ENCODE data around the gene KLF11.
A peak's percentile ranks its signal among the peaks of the same experiment; 100 is the strongest.
"Not testable (repeated sequence)": the region's sequence is repeated elsewhere in the genome, so short reads cannot be mapped to it uniquely, and the experiment has no call there.

KLF11 gene

GRCh38 chr2:10030311-10030736 is 13.0 kb upstream of the KLF11 start:
- no peak overlapping the region for H3K4ac ChIP-seq (ENCODE audit: low read depth, low read length)
- no peak overlapping the region for H3K56ac ChIP-seq (ENCODE audit: low read length)
- no peak overlapping the region for H2BK5ac ChIP-seq (ENCODE audit: low read length)
- H3K4me3 ChIP-seq (ENCODE audit: low read length) = no peak overlapping the region
- H4K5ac ChIP-seq (ENCODE audit: low read length) = no peak overlapping the region
- no peaks in the 10 kb centered on the region for H3K79me1 ChIP-seq (ENCODE audit: low read length)
- H3K36me3 ChIP-seq (ENCODE audit: control insufficient read depth, insufficient read depth, low read length) = no peaks in the 10 kb centered on the region
- no peak overlapping the region for H2BK120ac ChIP-seq (ENCODE audit: low read depth, low read length)
- no peaks in the 10 kb centered on the region for H3K27me3 ChIP-seq (ENCODE audit: insufficient read depth, low read length, poor library complexity)
- H4K8ac ChIP-seq (ENCODE audit: low read depth, low read length) = no peak overlapping the region
- no peak overlapping the region for H2BK15ac ChIP-seq (replicated peaks; ENCODE audit: low read depth)
- H3K18ac ChIP-seq (ENCODE audit: low read length) = no peak overlapping the region
- WGBS (ENCODE audit: extremely low coverage, insufficient coverage, low lambda C conversion rate) = no CpG with 5 or more reads among the region's 9 CpGs
- no peak overlapping the region for H3K27ac ChIP-seq (ENCODE audit: low read depth, low read length)
- H3K23ac ChIP-seq (ENCODE audit: low read length) = no peak overlapping the region
- no peak overlapping the region for H2AK5ac ChIP-seq (ENCODE audit: low read length)
- no peaks in the 10 kb centered on the region for H3K79me2 ChIP-seq (ENCODE audit: control insufficient read depth, insufficient read depth, low read length)
- DNase-seq = no peak
- H3K9ac ChIP-seq (ENCODE audit: low read length) = no peak overlapping the region
- H3K4me1 ChIP-seq (ENCODE audit: control insufficient read depth, low read depth, low read length) = peaks cover 9% of the 10 kb centered on the region
- no peak overlapping the region for H3K4me2 ChIP-seq (ENCODE audit: low read length)

- peak overlapping the region; percentile 25 for H3K56ac ChIP-seq (ENCODE audit: low read length)
- not testable (repeated sequence) for H3K27ac ChIP-seq (ENCODE audit: low read depth, low read length); H4K8ac ChIP-seq (ENCODE audit: low read depth, low read length); H3K79me2 ChIP-seq (ENCODE audit: control insufficient read depth, insufficient read depth, low read length); H3K36me3 ChIP-seq (ENCODE audit: control insufficient read depth, insufficient read depth, low read length); H3K4me2 ChIP-seq (ENCODE audit: low read length); DNase-seq; H2BK120ac ChIP-seq (ENCODE audit: low read depth, low read length); H3K23ac ChIP-seq (ENCODE audit: low read length); H3K9ac ChIP-seq (ENCODE audit: low read length); H2BK15ac ChIP-seq (replicated peaks; ENCODE audit: low read depth); H3K4me3 ChIP-seq (ENCODE audit: low read length); H3K4me1 ChIP-seq (ENCODE audit: control insufficient read depth, low read depth, low read length); H2BK5ac ChIP-seq (ENCODE audit: low read length); H3K27me3 ChIP-seq (ENCODE audit: insufficient read depth, low read length, poor library complexity); H2AK5ac ChIP-seq (ENCODE audit: low read length); H3K4ac ChIP-seq (ENCODE audit: low read depth, low read length); H3K79me1 ChIP-seq (ENCODE audit: low read length); H4K5ac ChIP-seq (ENCODE audit: low read length); H3K18ac ChIP-seq (ENCODE audit: low read length)
- no CpG with 5 or more reads among the region's 8 CpGs for WGBS (ENCODE audit: extremely low coverage, insufficient coverage, low lambda C conversion rate)
These were observed 12.6 kb upstream of the KLF11 start for GRCh38 chr2:10030798-10031197.

GRCh38 chr2:10031886-10032745 is 11.2 kb upstream of the KLF11 start:
- no peak overlapping the region for H2AK5ac ChIP-seq (ENCODE audit: low read length)
- H4K5ac ChIP-seq (ENCODE audit: low read length) = no peak overlapping the region
- H3K23ac ChIP-seq (ENCODE audit: low read length) = no peak overlapping the region
- no peak overlapping the region for H3K9ac ChIP-seq (ENCODE audit: low read length)
- H3K27me3 ChIP-seq (ENCODE audit: insufficient read depth, low read length, poor library complexity) = no peaks in the 10 kb centered on the region
- H3K4me2 ChIP-seq (ENCODE audit: low read length) = no peak overlapping the region
- no peak overlapping the region for H2BK120ac ChIP-seq (ENCODE audit: low read depth, low read length)
- H3K79me1 ChIP-seq (ENCODE audit: low read length) = no peaks in the 10 kb centered on the region
- WGBS (ENCODE audit: extremely low coverage, insufficient coverage, low lambda C conversion rate) = no CpG with 5 or more reads among the region's 20 CpGs
- H3K36me3 ChIP-seq (ENCODE audit: control insufficient read depth, insufficient read depth, low read length) = no peaks in the 10 kb centered on the region
- H2BK15ac ChIP-seq (replicated peaks; ENCODE audit: low read depth) = no peak overlapping the region
- no peaks in the 10 kb centered on the region for H3K79me2 ChIP-seq (ENCODE audit: control insufficient read depth, insufficient read depth, low read length)
- H3K56ac ChIP-seq (ENCODE audit: low read length) = no peak overlapping the region
- no peak overlapping the region for H4K8ac ChIP-seq (ENCODE audit: low read depth, low read length)
- H3K4ac ChIP-seq (ENCODE audit: low read depth, low read length) = no peak overlapping the region
- H3K4me1 ChIP-seq (ENCODE audit: control insufficient read depth, low read depth, low read length) = peaks cover 9% of the 10 kb centered on the region
- no peak overlapping the region for H2BK5ac ChIP-seq (ENCODE audit: low read length)
- no peak for DNase-seq
- H3K18ac ChIP-seq (ENCODE audit: low read length) = no peak overlapping the region
- H3K27ac ChIP-seq (ENCODE audit: low read depth, low read length) = no peak overlapping the region
- no peak overlapping the region for H3K4me3 ChIP-seq (ENCODE audit: low read length)

- H3K4me3 ChIP-seq (ENCODE audit: low read length) = no peak overlapping the region
These were observed 10.6 kb upstream of the KLF11 start for GRCh38 chr2:10032746-10033105.

GRCh38 chr2:10033251-10034006 is 9.9 kb upstream of the KLF11 start:
- H4K5ac ChIP-seq (ENCODE audit: low read length) = no peak overlapping the region
- no peak overlapping the region for H2AK5ac ChIP-seq (ENCODE audit: low read length)
- no peak overlapping the region for H3K23ac ChIP-seq (ENCODE audit: low read length)
- H3K79me2 ChIP-seq (ENCODE audit: control insufficient read depth, insufficient read depth, low read length) = no peaks in the 10 kb centered on the region
- no peaks in the 10 kb centered on the region for H3K36me3 ChIP-seq (ENCODE audit: control insufficient read depth, insufficient read depth, low read length)
- peaks cover 7% of the 10 kb centered on the region for H3K4me1 ChIP-seq (ENCODE audit: control insufficient read depth, low read depth, low read length)
- H2BK15ac ChIP-seq (replicated peaks; ENCODE audit: low read depth) = no peak overlapping the region
- no peak overlapping the region for H3K27ac ChIP-seq (ENCODE audit: low read depth, low read length)
- WGBS (ENCODE audit: extremely low coverage, insufficient coverage, low lambda C conversion rate) = no CpG with 5 or more reads among the region's 14 CpGs
- H3K56ac ChIP-seq (ENCODE audit: low read length) = no peak overlapping the region
- no peak overlapping the region for H3K9ac ChIP-seq (ENCODE audit: low read length)
- H2BK5ac ChIP-seq (ENCODE audit: low read length) = no peak overlapping the region
- H3K4ac ChIP-seq (ENCODE audit: low read depth, low read length) = no peak overlapping the region
- H3K4me3 ChIP-seq (ENCODE audit: low read length) = no peak overlapping the region
- no peak overlapping the region for H2BK120ac ChIP-seq (ENCODE audit: low read depth, low read length)
- H4K8ac ChIP-seq (ENCODE audit: low read depth, low read length) = no peak overlapping the region
- H3K4me2 ChIP-seq (ENCODE audit: low read length) = no peak overlapping the region
- no peak overlapping the region for H3K18ac ChIP-seq (ENCODE audit: low read length)
- no peaks in the 10 kb centered on the region for H3K27me3 ChIP-seq (ENCODE audit: insufficient read depth, low read length, poor library complexity)
- no peaks in the 10 kb centered on the region for H3K79me1 ChIP-seq (ENCODE audit: low read length)
- DNase-seq = no peak

More at GRCh38 chr2:10032746-10033105, 10.6 kb upstream of the KLF11 start:
- H2BK120ac ChIP-seq (ENCODE audit: low read depth, low read length) = no peak overlapping the region
- H3K27me3 ChIP-seq (ENCODE audit: insufficient read depth, low read length, poor library complexity) = no peaks in the 10 kb centered on the region
- H3K79me1 ChIP-seq (ENCODE audit: low read length) = no peaks in the 10 kb centered on the region
- H3K23ac ChIP-seq (ENCODE audit: low read length) = no peak overlapping the region
- no peak for DNase-seq
- H3K4ac ChIP-seq (ENCODE audit: low read depth, low read length) = no peak overlapping the region
- H4K8ac ChIP-seq (ENCODE audit: low read depth, low read length) = no peak overlapping the region
- H3K79me2 ChIP-seq (ENCODE audit: control insufficient read depth, insufficient read depth, low read length) = no peaks in the 10 kb centered on the region
- H3K4me2 ChIP-seq (ENCODE audit: low read length) = no peak overlapping the region
- no peak overlapping the region for H3K27ac ChIP-seq (ENCODE audit: low read depth, low read length)
- no CpG with 5 or more reads among the region's 7 CpGs for WGBS (ENCODE audit: extremely low coverage, insufficient coverage, low lambda C conversion rate)
- H2BK5ac ChIP-seq (ENCODE audit: low read length) = no peak overlapping the region
- no peak overlapping the region for H4K5ac ChIP-seq (ENCODE audit: low read length)
- H3K36me3 ChIP-seq (ENCODE audit: control insufficient read depth, insufficient read depth, low read length) = no peaks in the 10 kb centered on the region
- H3K18ac ChIP-seq (ENCODE audit: low read length) = no peak overlapping the region
- no peak overlapping the region for H3K9ac ChIP-seq (ENCODE audit: low read length)
- H3K4me1 ChIP-seq (ENCODE audit: control insufficient read depth, low read depth, low read length) = peaks cover 9% of the 10 kb centered on the region
- no peak overlapping the region for H2AK5ac ChIP-seq (ENCODE audit: low read length)
- H3K56ac ChIP-seq (ENCODE audit: low read length) = no peak overlapping the region
- no peak overlapping the region for H2BK15ac ChIP-seq (replicated peaks; ENCODE audit: low read depth)
